GM18519 (cell line): ENCODE data around the gene KLF11.
"Not testable (repeated sequence)": the region's sequence is repeated elsewhere in the genome, so short reads cannot be mapped to it uniquely, and the experiment has no call there.

Source experiments
- ATAC-seq: cut with Tn5 transposase; IDR thresholded peaks from one replicate; pipeline ENCODE4 v1.9.1; 2021; ENCODE audit warnings: mild to moderate bottlenecking, moderate library complexity; ENCODE audit not compliant: unreplicated experiment, low FRiP score

The KLF11 gene

GRCh38 chr2:10080536-10081304 is 37.4 kb downstream of the KLF11 start:
- no peak for ATAC-seq

GRCh38 chr2:10083046-10083445 is 39.7 kb downstream of the KLF11 start:
- ATAC-seq: no peak

- ATAC-seq: no peak
Measured at GRCh38 chr2:10083692-10084211, 40.4 kb downstream of the KLF11 start.

DNA sequence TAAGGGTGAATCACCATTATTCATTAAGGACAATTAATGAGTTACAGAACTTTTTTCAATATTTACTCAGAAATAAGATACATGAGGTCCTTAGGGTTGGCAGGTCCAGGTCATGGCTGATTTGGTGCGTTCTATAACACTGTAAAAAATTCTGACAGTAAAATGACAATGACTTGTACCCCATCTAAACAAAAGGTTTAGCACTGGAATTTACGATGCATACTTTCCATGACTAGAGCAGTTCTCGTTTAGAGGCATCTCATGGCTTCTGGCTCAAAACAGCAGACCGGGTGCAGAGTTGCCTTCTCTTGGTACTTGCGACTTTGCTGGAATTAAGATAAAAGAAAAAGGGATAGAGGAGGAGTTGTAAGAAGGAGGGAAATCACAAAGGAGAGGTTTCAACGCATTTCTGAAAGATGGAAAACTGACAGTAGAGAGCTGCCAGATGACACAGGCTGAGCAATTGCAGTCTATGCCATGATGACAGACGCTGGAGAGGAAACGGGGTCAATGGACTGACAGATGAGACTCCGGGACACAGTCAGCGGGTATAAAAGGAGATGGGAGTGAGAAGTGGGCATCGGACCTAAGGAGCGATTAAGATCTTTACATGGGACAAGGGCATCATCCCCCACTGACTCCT is 41.0 kb downstream of the KLF11 start:
- no peak for ATAC-seq

GRCh38 chr2:10085043-10085667 is 41.8 kb downstream of the KLF11 start:
- no peak for ATAC-seq

- ATAC-seq: no peak
Measured at GRCh38 chr2:10085668-10086059, 42.3 kb downstream of the KLF11 start.

GRCh38 chr2:10086950-10087349 is 43.6 kb downstream of the KLF11 start:
- no peak for ATAC-seq

- ATAC-seq: no peak
Measured at GRCh38 chr2:10087360-10087759, 44.0 kb downstream of the KLF11 start.

GRCh38 chr2:10089565-10090190 is 46.3 kb downstream of the KLF11 start:
- ATAC-seq: no peak

- ATAC-seq: no peak
Measured at GRCh38 chr2:10091182-10091888, 48.0 kb downstream of the KLF11 start.

GRCh38 chr2:10091889-10092244 is 48.5 kb downstream of the KLF11 start:
- not testable (repeated sequence) for ATAC-seq

DNA sequence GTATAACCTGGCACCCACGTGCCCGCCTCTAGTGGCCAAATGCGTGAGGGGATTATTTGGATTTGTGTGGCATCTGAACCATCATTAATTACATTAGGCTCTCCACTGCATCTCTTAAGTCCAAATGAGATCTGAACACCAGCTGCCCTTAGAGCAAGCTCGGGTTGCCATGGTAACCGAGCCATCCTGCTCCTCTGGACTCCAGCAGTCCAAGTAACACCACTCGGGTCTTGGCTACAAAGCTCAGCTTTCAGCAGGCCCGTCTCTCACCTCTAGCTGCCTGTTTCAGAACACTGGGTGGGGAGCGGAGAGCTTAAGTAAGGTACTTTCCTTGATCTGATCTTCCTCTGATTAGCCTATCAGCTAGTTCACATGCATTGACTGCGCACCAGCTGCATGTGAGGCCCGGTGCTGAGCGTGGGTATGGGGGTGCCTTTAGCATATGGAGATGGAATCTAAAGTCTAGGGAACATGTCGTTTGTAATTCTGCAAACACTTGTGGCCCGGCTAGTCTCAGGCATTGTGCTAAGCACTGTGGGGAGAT is 51.0 kb downstream of the KLF11 start:
- no peak for ATAC-seq

- no peak for ATAC-seq
Measured at GRCh38 chr2:10095175-10095574, 51.8 kb downstream of the KLF11 start.

- ATAC-seq: no peak
Measured at GRCh38 chr2:10096641-10097040, 53.3 kb downstream of the KLF11 start.

DNA sequence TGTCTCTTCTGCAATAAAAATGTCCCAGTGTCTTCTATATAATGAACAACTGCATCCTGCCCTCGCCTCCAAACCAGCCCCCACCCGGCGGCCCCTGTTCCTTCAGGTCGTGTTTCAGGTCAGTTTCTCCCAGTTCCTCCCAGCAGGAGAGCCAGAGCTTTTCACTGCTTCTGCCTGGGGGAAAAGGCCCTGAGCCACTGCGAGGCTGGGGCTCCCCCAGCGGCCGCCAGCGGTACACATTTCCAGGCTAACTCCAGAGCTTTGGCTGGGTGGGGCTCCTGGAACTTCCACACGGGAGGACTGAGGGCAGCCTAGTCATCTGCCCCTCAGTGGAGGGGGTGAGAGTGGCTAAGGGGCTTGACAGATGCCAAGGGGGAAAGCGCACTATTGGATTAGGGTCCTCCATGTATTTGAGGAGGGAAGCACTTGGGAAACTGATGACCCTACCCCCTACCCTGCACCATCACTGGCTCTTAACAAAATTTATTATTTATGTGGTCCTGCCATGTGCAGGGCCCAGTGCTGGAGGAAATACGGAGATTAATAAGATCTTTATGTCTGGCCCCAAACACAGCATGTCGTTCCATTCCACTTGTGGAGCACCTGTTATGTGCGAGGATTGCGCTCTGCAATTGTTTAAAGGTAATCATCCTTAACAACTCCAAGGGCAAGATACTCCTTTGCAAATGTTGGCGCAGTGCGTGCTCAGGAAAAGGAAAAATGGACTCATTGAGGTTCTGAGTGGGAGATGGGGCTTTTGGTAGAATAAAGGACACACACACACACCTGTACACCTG is 54.2 kb downstream of the KLF11 start:
- ATAC-seq: no peak

GRCh38 chr2:10101491-10101890 is 58.1 kb downstream of the KLF11 start:
- ATAC-seq: no peak

- no peak for ATAC-seq
Measured at GRCh38 chr2:10103179-10103578, 59.8 kb downstream of the KLF11 start.
